Stimulated activated CD8-positive, alpha-beta memory T cell treated with anti-CD3 and anti-CD28 coated beads, Interleukin-12 subunit alpha, Interleukin-12 subunit beta, amount 100 ng/mL, for 24 hours (primary cell): ENCODE measurements around the gene KIF6.
"Not testable (repeated sequence)": the region's sequence is repeated elsewhere in the genome, so short reads cannot be mapped to it uniquely, and the experiment has no call there.

Source experiments
- DNase-seq: peaks from one replicate; pipeline ENCODE4 v3.0.0-alpha.2; 2020; ENCODE audit errors: extremely low read depth

KIF6 gene, protein sequence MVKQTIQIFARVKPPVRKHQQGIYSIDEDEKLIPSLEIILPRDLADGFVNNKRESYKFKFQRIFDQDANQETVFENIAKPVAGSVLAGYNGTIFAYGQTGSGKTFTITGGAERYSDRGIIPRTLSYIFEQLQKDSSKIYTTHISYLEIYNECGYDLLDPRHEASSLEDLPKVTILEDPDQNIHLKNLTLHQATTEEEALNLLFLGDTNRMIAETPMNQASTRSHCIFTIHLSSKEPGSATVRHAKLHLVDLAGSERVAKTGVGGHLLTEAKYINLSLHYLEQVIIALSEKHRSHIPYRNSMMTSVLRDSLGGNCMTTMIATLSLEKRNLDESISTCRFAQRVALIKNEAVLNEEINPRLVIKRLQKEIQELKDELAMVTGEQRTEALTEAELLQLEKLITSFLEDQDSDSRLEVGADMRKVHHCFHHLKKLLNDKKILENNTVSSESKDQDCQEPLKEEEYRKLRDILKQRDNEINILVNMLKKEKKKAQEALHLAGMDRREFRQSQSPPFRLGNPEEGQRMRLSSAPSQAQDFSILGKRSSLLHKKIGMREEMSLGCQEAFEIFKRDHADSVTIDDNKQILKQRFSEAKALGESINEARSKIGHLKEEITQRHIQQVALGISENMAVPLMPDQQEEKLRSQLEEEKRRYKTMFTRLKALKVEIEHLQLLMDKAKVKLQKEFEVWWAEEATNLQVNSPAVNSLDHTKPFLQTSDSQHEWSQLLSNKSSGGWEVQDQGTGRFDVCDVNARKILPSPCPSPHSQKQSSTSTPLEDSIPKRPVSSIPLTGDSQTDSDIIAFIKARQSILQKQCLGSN

GRCh38 chr6:39724787-39725631 lies at the start of gene KIF6:
KIF6 (minus strand) TSS chr6:39725408; CDS start chr6:39725310, 98 bp downstream.
- peak; percentile 39 for DNase-seq

DNA sequence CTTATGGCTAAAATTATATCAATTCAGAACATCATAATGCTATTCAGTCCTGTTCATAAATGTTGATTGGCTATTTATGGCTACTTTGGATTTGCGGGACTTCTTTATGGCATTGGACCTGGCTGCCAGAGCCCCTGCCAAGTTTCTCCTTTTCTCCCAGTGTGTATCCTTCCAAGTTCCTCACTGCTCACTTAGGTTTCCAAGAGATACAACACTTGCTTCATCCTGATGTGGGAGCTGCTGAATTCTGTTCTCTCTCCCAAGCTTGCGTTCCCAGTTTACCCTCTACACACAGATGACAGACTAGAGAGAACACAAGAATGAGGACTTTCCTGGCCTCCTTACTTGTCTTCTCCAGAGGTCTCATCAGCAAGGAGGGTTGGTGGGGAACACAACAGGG lies 48.6 kb upstream of the KIF6 start:
- DNase-seq = no peak

GRCh38 chr6:39772559-39773273 lies 47.5 kb upstream of the KIF6 start:
- DNase-seq = no peak

DNA sequence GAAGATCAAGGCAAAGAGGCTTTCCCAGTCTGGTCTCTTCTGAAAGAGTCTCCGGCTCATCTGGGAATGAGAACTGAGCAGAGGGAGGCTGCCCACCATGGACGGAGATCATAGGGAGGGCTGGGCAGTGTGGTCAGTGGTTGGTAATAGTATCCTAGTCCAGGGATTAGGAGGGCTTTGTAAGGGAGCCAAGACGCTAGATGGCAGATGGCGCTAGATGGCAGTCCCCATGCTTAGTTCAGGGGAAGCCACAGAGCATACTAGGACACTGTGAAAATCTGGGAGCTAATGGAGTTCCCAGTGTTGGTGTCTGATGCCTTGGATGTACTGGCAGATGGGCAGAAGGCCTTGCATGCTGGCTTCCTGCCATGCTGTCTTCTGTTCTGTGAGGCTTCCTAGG lies 45.2 kb upstream of the KIF6 start:
- DNase-seq = no peak

GRCh38 chr6:39769012-39769411 lies 43.8 kb upstream of the KIF6 start:
- no peak for DNase-seq

DNA sequence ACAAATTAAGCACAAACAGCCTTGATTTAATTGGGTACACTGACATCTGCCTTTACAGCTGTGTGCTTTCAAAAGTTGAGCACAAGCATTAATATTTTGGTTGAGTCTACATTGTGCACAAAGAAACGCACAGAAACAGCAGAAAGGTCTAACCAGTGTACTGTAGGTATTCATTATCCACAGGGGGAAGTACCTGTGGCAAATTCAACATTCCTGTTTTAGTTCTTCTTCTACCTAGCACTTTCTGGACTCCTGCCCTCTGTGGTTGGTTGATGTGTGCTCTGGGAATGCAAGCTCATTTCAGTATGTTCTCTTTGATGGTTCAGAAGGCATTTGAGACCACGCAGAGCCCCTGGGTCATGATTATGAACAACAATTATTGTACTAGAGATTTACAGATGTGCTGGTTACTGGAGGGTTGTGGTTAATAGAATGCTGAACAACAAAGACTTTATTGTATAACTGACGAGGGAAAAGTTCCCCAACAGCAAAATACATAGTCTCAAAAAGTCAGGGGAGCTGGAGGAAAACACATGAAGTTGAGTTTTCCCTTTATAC lies 40.4 kb upstream of the KIF6 start:
- no peak for DNase-seq

DNA sequence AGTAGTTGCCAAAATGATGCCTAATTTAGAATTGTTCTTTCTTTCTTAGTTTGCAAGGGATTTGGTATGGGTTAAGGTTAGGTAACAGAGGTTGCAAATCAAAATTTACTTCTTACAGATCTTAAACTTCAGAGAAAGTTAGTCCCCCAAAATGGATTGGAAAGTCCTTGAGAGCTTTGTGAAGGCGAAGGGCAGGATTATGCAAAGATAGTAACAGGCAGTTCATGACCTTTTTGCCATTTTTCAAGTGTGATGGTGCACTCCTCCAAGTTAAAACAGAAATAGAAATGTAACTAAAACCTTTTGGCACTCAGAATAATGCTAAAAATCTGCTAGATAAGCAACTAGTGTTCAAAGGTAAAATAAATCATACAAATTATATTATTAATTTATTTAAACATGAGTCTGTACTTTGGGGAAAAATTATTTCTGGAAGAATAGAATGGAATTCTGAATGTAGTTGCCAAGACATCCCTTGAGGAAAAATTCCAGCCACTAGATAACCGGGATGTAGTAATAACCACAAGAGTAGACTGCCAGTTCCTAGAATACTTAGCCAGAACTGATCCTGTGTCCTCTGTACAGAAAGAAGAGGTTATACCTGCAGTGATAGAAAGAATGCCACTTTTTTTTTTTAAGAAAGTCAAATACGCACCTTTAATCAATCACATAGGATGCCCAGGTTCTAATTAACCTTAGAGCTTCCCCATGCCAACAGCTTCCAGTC lies 35.2 kb upstream of the KIF6 start:
- no peak for DNase-seq

- DNase-seq = no peak
These were observed 33.8 kb upstream of the KIF6 start for GRCh38 chr6:39758905-39759605.

DNA sequence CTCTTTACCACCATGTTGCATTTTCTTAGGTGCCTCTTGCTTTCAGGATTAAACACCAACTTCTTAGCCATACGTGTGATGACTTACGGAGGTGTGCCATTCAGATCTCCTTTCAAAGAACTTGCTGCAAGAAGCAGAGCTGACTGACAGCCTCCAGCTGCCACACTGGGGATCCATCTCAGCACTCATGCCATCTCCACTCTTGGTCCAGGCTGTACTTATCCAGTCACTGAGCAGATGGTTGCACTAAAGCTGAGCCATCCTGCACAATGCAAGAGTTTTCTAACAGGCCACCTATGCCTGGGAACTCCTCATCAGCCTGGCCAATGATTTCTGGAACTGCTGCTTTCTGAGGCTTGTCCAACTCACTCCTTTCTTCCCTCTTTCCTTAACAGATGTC lies 31.4 kb upstream of the KIF6 start:
- DNase-seq = no peak

GRCh38 chr6:39755231-39755630 lies 30.0 kb upstream of the KIF6 start:
- DNase-seq = no peak

GRCh38 chr6:39754514-39755115 lies 29.4 kb upstream of the KIF6 start:
- no peak for DNase-seq

DNA sequence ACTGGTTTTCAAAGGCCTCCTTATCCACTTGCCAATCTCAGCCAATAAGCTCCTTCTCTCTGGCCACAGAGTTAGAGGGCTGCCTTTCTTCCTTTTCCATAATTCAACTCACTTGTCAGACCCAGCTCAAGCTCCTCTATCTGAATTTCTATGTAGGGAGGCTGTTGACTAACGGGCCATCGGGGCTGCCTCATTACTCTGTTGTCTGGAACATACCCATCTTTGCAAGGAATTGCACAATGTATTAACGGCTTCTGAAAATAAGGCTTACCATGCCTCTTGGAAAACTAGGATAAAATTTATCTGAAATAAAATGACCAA lies 28.5 kb upstream of the KIF6 start:
- DNase-seq = no peak

DNA sequence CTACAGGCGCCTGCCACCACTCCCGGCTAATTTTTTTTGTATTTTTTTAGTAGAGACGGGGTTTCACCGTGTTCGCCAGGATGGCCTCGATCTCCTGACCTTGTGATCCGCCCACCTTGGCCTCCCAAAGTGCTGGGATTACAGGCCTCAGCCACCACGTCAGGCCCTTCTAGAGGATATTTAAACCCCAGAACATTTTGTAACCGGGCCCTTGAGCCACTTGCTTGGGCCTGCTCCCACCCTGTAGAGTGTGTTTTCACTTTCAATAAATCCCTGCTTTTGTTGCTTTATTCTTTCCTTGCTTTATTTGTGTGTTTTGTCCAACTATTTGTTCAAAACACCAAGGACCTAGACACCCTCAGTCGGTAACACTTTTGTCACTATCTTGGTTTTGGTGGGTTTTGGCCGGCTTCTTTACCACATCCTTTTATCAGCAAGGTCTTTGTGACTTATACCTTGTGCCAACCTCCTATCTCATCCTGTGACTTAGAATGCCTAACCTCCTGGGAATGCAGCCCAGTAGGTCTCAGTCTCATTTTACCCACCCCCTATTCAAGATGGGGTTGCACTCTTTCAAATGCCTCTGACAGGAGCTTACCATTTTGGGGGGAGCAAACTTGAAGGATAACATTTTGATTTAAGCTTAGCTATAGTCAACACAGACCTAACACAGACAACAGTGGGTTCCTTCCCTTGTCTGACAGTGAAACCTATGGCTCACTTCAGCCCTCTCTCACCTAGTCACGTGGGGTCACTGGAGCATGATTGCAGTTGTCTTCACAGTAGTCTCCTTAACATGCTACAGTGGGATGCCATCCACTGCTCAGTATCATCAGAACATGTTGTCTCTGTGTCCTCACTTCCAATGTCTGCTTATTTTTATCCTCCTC lies 27.9 kb upstream of the KIF6 start:
- no peak for DNase-seq

DNA sequence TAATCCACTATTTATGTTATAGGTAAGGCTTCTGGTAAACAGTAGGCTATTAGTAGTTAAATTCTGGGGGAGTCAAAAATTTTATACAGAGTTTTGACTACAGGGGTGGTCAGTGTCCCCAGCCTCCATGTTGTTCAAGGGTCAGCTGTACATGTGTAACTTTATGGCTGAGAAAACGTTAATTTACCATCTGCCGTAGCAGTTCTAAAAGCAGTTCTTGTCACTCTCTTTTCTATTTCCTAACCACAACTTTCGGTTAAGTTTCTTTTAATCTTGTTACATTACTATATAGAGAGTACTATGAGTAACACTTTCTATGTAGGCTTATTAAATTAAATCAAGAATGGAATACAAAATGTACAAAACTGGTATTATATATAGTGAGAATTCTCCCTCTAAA lies 21.6 kb upstream of the KIF6 start:
- DNase-seq = no peak

GRCh38 chr6:39733704-39734103 lies 8.5 kb upstream of the KIF6 start:
- no peak for DNase-seq

DNA sequence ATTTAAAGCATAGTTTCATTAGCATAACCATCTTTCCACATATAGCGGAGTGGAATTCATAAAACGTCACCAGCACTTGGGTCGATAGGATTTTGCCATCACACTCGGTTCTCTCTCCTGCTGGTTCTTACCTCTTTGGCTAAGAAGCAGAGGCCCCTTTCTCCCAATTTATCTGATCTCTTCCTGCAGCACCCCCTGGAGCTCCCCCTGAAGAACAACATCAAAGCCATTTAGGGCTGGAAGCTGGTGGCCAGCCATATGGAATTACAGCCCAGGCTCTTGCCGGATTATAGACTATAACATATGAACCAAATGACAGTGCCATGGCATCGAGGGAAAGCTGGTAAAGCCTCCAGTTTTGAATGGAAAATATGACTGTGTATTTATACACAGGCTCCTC lies 6.4 kb upstream of the KIF6 start:
- DNase-seq = no peak

DNA sequence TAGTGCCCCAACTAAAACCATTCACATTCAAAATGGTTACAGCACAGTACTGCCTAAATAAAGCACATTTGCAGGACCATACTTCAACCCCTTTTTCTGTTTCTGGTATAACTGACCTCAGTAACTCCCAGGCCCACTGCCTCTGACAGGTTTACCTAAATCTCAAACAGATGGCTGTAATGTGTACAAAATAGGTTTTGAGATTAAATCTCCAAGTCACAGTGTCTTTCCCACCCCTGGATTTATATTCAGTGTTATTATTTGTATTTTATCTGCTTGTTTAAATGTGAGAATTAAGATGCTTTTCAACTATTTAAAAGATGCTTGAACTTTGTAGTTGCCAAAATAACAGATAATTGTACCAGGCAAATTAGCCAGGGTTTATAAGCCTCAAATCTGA lies 4.7 kb upstream of the KIF6 start:
- no peak for DNase-seq

- no peak for DNase-seq
These were observed 407 bp upstream of the KIF6 start for GRCh38 chr6:39725632-39725997.

DNA sequence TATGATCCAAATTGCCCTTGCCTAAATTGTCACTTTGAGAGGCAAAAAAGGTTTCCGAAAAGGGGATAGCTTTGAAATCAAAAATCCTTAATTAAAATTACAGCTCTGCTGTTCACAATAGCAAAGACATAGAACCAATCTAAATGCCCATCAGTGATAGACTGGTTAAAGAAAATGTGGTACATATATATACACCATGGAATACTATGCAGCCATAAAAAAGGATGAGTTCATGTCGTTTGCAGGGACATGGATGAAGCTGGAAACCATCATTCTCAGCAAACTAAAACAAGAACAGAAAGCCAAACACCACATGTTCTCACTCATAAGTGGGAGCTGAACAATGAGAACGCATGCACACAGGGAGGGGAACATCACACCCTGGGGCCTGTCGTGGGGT lies 1.9 kb downstream of the KIF6 start:
- DNase-seq = not testable (repeated sequence)
